ENCODE measurements around the gene CFAP410.

Gene CFAP410

DNA sequence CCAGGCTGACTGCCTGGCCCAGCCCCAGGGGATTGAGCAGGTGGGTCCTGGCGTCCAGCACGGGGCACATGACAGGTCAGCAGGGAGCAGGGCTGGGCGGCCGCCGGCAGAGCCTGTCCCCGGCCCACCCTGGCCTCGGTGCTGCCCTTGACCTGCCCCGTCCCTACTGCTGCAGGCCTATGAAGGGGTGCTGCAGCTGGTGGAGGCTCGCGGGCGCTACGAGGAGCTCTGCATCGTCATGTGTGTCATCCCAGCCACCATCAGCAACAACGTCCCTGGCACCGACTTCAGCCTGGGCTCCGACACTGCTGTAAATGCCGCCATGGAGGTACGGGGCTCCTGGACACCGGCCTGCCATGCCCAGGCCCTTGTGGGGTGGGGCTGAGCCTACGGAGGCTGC, 15.6 kb downstream of the CFAP410 start:
- Mint-ChIP-seq H3K27ac (no peak overlapping the region), H3K36me3 (no peaks in the 10 kb centered on the region), H3K27me3 (no peaks in the 10 kb centered on the region), H3K9me3 (ENCODE audit: low read depth) (no peaks in the 10 kb centered on the region), H3K4me1 (ENCODE audit: low read depth) (no peaks in the 10 kb centered on the region), H3K4me3 (no peak overlapping the region)

- no peaks in the 10 kb centered on the region for H3K27me3 Mint-ChIP-seq
- H3K36me3 Mint-ChIP-seq, result no peaks in the 10 kb centered on the region
- no peak overlapping the region for H3K4me3 Mint-ChIP-seq
- no peaks in the 10 kb centered on the region for H3K4me1 Mint-ChIP-seq (ENCODE audit: low read depth)
- H3K27ac Mint-ChIP-seq, result no peak overlapping the region
- no peaks in the 10 kb centered on the region for H3K9me3 Mint-ChIP-seq (ENCODE audit: low read depth)
Observed at GRCh38 chr21:44322621-44323325, 16.4 kb downstream of the CFAP410 start.

GRCh38 chr21:44321846-44322450, 17.2 kb downstream of the CFAP410 start:
- no peaks in the 10 kb centered on the region for H3K27me3 Mint-ChIP-seq
- H3K27ac Mint-ChIP-seq, result no peak overlapping the region
- no peak overlapping the region for H3K4me3 Mint-ChIP-seq
- no peaks in the 10 kb centered on the region for H3K36me3 Mint-ChIP-seq
- no peaks in the 10 kb centered on the region for H3K4me1 Mint-ChIP-seq (ENCODE audit: low read depth)
- no peaks in the 10 kb centered on the region for H3K9me3 Mint-ChIP-seq (ENCODE audit: low read depth)

DNA sequence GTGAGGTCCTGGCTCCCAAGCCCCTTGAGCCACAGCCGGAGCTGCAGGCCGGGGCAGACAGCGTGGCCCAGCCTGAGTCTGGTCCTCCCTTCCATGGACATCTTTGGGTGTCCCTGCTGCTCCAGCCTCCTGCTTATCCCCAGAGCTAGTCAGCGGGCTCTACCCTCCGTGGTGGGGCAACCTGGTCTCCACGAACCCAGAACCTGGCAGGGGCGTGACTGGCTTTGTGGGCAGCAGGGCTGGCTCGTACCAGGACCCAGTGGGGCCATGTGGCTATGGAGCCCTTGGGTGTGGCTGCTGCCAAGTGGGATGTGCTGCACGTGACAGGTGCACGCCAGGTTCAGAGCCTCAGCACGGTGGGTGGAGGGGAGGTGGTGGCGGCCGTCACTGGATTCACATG, 18.3 kb downstream of the CFAP410 start:
- no peak overlapping the region for H3K4me3 Mint-ChIP-seq
- H3K27ac Mint-ChIP-seq, result no peak overlapping the region
- no peaks in the 10 kb centered on the region for H3K36me3 Mint-ChIP-seq
- H3K27me3 Mint-ChIP-seq, result no peaks in the 10 kb centered on the region
- no peaks in the 10 kb centered on the region for H3K4me1 Mint-ChIP-seq (ENCODE audit: low read depth)
- no peaks in the 10 kb centered on the region for H3K9me3 Mint-ChIP-seq (ENCODE audit: low read depth)

- no peaks in the 10 kb centered on the region for H3K36me3 Mint-ChIP-seq
- no peak overlapping the region for H3K4me3 Mint-ChIP-seq
- no peaks in the 10 kb centered on the region for H3K4me1 Mint-ChIP-seq (ENCODE audit: low read depth)
- no peaks in the 10 kb centered on the region for H3K9me3 Mint-ChIP-seq (ENCODE audit: low read depth)
- no peaks in the 10 kb centered on the region for H3K27me3 Mint-ChIP-seq
- H3K27ac Mint-ChIP-seq, result no peak overlapping the region
Observed at GRCh38 chr21:44319407-44320065, 19.7 kb downstream of the CFAP410 start.

- Mint-ChIP-seq H3K9me3 (ENCODE audit: low read depth) (no peaks in the 10 kb centered on the region), H3K36me3 (no peaks in the 10 kb centered on the region), H3K27ac (no peak overlapping the region)
Observed at GRCh38 chr21:44318489-44319285, 20.5 kb downstream of the CFAP410 start.

DNA sequence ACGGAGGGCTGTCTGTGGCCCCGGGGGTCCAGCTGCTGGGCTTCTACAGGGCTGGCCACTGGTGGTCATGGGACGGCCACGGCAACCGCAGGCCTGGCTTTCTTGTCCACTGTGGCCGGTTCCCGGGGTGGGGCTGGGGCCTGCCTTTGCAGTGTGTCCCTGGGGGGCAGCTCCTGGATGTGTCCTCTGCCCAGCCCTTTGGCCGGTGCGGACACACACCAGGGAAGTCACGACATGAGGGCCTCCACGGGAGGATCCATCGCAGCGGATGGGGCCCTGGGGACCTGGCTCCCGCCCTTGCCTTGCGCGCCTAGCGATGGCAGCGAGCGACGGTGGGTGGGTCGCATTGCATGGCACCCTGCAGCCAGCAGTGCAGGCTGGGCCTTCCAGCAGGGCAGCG, 21.3 kb downstream of the CFAP410 start:
- no peaks in the 10 kb centered on the region for H3K27me3 Mint-ChIP-seq
- H3K36me3 Mint-ChIP-seq, result no peaks in the 10 kb centered on the region
- H3K4me1 Mint-ChIP-seq (ENCODE audit: low read depth), result no peaks in the 10 kb centered on the region
- H3K4me3 Mint-ChIP-seq, result no peak overlapping the region
- H3K9me3 Mint-ChIP-seq (ENCODE audit: low read depth), result no peaks in the 10 kb centered on the region
- no peak overlapping the region for H3K27ac Mint-ChIP-seq

More at GRCh38 chr21:44318489-44319285, 20.5 kb downstream of the CFAP410 start:
- no peaks in the 10 kb centered on the region for H3K27me3 Mint-ChIP-seq
- no peak overlapping the region for H3K4me3 Mint-ChIP-seq
- H3K4me1 Mint-ChIP-seq (ENCODE audit: low read depth), result no peaks in the 10 kb centered on the region

DNA sequence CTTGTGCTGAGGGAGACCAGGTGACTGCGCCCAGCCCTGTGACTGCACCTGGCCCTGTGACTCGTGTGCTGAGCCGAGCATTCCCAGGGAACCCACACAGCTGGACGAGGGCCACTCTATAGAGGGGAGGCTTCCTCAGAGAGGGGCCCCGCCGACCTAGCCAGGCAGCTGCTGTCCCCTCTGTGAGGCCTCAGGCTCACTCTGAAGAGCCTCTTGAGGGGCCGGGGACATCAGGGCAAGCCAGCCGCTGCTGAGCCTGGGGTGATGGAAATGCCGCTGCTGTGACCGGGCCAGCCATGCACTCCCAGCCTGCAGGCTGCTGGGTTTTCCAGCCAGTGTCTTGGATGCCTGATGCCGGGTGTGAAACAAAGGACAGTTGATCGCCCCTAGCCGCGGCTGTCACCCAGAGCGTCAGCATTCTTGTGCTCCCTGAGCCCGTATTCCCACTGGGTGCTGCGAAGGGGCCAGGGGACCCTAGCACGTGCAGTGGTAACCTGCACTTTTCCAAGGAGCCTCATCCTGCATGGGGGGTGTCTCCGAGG, 21.9 kb downstream of the CFAP410 start:
- Mint-ChIP-seq H3K36me3 (no peaks in the 10 kb centered on the region), H3K27me3 (no peaks in the 10 kb centered on the region), H3K9me3 (ENCODE audit: low read depth) (no peaks in the 10 kb centered on the region), H3K4me3 (no peak overlapping the region), H3K4me1 (ENCODE audit: low read depth) (no peaks in the 10 kb centered on the region), H3K27ac (no peak overlapping the region)

GRCh38 chr21:44316277-44316900, 22.8 kb downstream of the CFAP410 start:
- H3K9me3 Mint-ChIP-seq (ENCODE audit: low read depth), result no peaks in the 10 kb centered on the region
- no peaks in the 10 kb centered on the region for H3K4me1 Mint-ChIP-seq (ENCODE audit: low read depth)
- H3K36me3 Mint-ChIP-seq, result no peaks in the 10 kb centered on the region
- H3K4me3 Mint-ChIP-seq, result no peak overlapping the region
- no peaks in the 10 kb centered on the region for H3K27me3 Mint-ChIP-seq
- H3K27ac Mint-ChIP-seq, result no peak overlapping the region

DNA sequence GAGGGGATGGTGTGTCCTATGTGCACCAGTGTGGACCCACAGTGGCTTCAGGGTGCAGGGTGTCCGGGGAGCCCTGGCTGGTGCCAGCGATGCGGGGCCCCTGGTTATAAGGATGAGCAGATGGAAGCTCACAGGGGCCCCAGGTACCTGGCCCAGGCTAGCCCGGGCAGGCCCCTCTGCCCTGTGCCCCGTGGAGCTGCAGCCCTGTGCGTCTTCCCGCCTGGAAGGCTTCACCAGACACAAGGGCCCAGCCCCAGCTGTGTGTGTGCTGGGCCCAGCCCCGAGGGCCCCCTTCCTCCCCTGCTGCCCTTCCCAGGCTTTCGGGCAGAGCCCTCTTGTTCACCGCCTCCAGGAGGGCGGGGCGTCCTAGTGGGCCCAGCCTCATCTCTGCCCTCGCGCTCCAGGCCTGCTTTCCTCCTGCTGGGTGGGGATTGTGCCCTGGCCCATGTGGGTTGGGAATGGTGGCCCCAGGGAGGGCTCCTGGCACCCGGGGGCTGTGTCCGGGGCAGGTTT, 23.4 kb downstream of the CFAP410 start:
- peaks cover 5% of the 10 kb centered on the region for H3K36me3 Mint-ChIP-seq
- no peak overlapping the region for H3K27ac Mint-ChIP-seq
- no peaks in the 10 kb centered on the region for H3K27me3 Mint-ChIP-seq
- H3K9me3 Mint-ChIP-seq (ENCODE audit: low read depth), result no peaks in the 10 kb centered on the region
- H3K4me3 Mint-ChIP-seq, result no peak overlapping the region
- H3K4me1 Mint-ChIP-seq (ENCODE audit: low read depth), result no peaks in the 10 kb centered on the region

DNA sequence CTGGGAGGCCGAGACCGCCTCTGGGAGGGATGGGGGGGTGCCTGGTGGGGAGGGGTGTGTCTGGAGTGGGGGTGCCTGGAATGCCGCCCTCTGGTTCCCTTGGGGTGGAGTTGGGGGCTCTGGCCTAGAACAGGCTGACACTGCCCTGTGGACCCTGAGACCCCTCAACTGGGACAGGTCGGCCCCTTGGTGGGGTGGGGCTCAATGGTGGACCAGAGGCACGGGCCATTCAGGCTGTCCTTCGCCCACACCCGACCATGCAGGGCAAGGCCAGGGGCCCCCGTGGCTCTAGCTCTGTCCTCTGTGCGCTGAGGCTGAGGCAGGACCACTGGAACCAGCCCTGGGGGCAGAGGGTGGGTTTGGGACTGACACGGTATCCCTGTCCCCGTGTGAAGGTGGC, 24.6 kb downstream of the CFAP410 start:
- H3K27ac Mint-ChIP-seq, result no peak overlapping the region
- H3K9me3 Mint-ChIP-seq (ENCODE audit: low read depth), result no peaks in the 10 kb centered on the region

DNA sequence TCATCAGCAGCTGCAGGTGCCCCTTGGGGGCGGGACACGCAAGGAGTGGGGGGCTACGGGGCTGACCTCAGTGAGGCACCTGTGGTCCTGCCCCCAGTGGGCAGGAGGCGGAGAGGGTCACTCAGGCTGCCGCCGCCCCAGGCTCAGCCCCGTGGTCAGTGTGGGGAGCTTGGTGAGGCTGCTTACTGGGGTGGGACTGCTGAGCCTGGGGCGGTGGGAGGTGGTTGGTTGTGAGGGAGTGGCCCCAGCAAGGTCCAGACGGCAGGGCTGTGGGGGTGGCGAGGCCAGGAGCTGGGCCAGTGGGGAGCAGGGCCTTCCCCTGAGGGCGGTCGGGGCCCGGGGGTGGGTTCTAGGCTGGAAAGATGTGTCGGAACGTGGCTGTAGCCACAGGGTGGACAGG, 25.1 kb downstream of the CFAP410 start:
- H3K9me3 Mint-ChIP-seq (ENCODE audit: low read depth), result no peaks in the 10 kb centered on the region
- H3K27me3 Mint-ChIP-seq, result no peaks in the 10 kb centered on the region
- H3K4me1 Mint-ChIP-seq (ENCODE audit: low read depth), result no peaks in the 10 kb centered on the region
- H3K36me3 Mint-ChIP-seq, result peaks cover 5% of the 10 kb centered on the region
- H3K4me3 Mint-ChIP-seq, result no peak overlapping the region
- H3K27ac Mint-ChIP-seq, result no peak overlapping the region

More for the DNA sequence above, 24.6 kb downstream of the CFAP410 start:
- Mint-ChIP-seq H3K4me3 (no peak overlapping the region), H3K36me3 (peaks cover 5% of the 10 kb centered on the region), H3K27me3 (no peaks in the 10 kb centered on the region), H3K4me1 (ENCODE audit: low read depth) (no peaks in the 10 kb centered on the region)

- Mint-ChIP-seq H3K36me3 (peaks cover 5% of the 10 kb centered on the region), H3K27ac (no peak overlapping the region)
Observed at GRCh38 chr21:44313451-44313850, 25.7 kb downstream of the CFAP410 start.

GRCh38 chr21:44312716-44313115, 26.5 kb downstream of the CFAP410 start:
- peaks cover 5% of the 10 kb centered on the region for H3K36me3 Mint-ChIP-seq
- no peak overlapping the region for H3K4me3 Mint-ChIP-seq
- no peak overlapping the region for H3K27ac Mint-ChIP-seq
- H3K27me3 Mint-ChIP-seq, result no peaks in the 10 kb centered on the region
- H3K4me1 Mint-ChIP-seq (ENCODE audit: low read depth), result no peaks in the 10 kb centered on the region
- H3K9me3 Mint-ChIP-seq (ENCODE audit: low read depth), result no peaks in the 10 kb centered on the region

More at GRCh38 chr21:44313451-44313850, 25.7 kb downstream of the CFAP410 start:
- Mint-ChIP-seq H3K4me1 (ENCODE audit: low read depth) (no peaks in the 10 kb centered on the region), H3K4me3 (no peak overlapping the region), H3K27me3 (no peaks in the 10 kb centered on the region), H3K9me3 (ENCODE audit: low read depth) (no peaks in the 10 kb centered on the region)

Measured in activated naive CD8-positive, alpha-beta T cell (primary cell).